NCI-H1436 (cell line): ENCODE measurements around the gene MGRN1.

Experiments used
- DNase-seq: peaks from one replicate; lab custom pipeline; 2025; lab: John Stamatoyannopoulos, UW

MGRN1 gene

DNA sequence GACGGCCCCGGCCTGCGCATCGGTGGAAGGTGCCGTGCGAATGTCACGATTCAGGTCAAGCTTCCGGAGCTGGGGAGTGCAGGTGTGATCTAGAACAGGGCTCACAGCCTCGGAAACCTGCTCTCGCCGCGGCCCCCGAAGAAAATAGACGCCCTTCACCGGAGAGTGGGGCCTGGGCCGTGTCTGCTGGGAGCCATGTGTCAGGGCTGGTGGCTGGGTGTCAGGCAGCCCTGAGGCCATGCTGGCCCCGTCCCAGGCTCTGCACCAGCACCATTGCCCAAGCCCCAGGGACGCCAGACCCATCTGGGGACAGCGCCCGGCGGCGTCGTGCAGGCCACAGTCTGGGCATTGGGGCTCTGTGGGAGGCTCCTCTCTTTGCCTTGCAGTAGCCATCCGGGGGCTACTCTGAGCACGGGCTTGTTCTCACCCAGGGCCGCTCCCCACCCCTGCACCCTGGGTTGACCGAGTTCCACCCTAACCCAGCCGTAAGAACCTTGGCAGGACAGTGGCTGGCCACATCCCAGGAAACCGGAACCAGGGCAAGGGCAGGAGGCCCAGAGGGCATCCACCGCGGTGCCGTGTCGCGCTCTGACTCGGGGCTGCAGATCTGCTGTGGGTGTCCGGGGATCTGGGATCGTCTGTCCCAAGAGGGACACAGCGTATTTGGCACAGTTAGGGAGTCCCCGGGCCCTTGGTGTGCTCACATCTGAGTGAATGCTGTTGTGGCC is 63.5 kb downstream of the MGRN1 start:
- DNase-seq: no peak

DNA sequence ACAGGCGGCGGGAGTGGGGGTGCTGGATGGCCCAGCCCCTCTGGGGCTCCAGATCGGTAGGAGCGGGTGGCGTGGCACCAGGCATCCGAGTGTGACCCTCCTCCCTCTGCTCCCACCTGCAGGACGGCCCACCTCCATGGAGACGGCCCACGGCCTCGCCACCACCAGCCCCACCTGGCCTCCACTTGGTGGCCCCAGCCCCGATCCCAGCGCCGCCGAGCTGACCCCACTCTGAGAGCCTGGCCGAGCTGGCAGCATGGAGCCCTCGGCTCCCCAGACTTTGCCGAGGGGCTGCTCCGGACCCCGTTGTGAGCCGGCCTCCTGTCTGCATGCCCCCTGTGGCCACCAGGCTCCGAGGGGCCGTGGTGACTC is 64.0 kb downstream of the MGRN1 start:
- no peak for DNase-seq

DNA sequence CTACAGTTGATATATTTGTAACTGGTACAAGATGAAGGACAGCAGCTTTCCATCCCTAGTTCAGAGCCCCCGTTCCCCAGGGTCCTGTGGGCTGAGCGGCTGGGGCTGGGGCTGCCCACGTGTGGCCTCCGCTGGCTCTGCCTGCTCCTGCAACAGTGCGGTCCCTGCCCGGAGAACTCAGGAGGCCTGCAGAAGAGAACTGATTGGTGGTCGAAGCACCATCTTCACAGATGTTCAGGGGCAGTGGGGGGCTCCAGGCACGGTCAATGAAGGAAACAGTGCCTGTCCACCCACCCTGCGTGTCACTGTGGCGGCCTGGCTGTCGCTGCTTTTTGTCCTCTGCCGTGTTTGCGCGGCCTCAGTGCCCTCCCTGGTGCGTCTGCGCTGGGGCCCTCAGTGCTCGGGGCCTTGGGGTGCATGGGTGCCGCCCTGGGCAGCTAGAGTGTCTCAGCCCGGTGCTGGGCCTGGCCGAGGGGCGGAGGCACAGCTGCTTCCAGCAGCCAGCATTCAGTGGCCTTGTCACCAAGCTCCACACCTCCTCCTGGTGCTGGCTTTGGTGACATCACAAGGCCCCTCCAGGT is 64.6 kb downstream of the MGRN1 start:
- no peak for DNase-seq

DNA sequence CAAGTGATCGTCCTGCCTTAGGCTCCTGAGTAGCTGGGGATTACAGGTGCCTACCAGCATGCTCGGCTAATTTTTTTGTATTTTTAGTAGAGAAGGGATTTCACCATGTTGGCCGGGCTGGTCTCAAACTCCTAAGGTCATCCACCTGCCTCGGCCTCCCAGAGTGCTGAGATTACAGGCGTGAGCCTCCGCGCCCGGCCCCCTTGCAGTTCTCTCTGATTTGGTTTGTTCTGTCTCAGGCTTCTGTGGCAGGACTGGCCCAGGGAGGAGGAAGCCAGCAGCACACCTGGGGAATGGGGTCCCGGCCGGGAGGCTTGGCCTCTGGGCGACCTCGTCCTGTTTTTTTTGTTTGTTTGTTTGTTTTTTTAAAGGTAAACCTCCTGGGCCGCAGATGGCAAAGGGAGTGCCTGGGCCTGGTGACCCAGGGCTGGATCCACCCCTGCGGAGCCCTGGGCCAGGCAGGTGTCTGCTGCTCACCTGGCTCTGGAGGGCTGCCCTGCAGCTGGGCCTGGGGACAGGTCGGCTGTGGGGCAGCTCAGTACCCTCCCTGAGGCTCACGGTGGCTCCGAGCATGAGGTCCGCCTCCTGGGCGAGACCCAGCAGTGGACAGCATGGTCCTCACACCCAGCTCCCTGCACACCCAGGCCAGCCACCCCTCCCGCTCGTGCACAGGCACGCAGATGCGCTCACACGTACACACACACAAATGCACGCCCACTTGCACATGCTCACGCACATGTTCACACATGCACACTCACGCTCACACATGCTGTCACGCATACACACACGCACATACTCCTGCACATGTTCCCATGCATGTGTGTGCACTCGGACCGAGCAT is 65.5 kb downstream of the MGRN1 start:
- DNase-seq: no peak

DNA sequence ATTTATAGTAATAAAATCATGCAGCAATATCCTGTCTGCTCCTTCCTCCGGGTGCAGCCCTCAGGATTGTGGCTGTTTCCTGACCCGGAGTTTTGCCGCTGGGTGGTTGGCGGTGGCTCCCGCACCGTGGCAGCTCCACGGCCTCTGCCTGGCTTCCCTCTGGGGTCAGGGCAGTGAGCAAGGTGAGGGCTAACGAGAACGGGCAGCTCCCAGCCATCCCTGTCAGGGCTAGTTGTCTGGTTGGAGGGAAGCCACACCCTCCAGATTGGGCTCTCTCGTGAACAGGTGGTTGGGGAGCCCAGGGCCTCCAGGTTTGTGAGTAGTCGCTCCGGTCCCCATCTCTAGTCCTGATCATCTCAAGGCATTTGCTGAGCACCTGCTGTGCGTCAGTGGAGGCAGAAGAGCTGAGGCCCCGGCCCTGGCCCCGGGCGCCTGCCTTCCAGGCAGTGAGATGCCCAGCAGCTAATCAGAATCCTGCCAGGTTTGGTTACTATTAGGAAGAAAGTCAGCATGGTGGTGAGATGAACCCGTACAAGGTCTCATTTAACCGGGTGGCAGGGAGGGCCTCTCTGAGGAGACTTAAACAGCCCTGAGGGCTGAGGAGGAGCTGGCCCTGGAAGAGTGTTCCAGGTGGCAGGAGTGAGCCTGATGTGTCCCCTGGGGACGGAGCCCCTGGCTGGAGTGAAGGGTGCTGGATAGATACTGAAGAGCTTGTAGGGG is 66.5 kb downstream of the MGRN1 start:
- no peak for DNase-seq

DNA sequence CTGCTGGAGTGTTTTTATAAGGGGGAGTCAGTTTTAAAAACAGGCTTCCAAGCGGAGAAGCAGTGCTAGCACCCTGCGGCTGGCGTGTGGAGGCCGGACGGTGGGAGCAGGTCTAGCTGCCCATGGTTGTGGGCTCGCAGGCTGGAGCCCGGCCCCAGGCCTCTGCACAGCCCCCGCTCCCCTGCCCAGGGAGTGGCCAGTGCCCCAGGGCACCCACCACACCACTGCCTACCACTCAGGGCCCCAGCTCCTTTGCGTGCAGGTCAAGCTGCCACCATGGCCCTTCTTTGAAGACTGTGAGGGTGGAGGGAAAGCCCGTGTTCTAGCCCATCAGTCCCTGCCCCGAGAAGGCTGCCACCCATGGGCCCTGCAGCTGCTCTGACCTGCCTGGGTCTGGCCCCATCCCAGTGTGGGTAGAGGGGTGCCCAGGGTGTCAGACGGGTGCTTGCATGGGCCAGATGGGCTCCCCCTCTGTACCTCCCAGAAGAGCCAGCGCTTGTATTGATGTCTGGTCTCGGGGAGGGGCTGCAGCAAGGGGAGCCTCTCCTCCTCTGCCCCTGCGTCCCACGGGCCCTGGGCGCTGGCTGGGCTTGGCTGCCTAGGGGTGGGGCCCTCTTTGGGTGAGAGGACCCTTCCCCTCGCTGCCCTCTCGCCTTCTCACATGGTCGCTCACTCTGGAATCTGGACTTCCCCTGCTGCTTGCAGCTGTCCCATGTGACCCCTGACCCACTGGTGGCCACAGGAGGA is 67.2 kb downstream of the MGRN1 start:
- DNase-seq: no peak

DNA sequence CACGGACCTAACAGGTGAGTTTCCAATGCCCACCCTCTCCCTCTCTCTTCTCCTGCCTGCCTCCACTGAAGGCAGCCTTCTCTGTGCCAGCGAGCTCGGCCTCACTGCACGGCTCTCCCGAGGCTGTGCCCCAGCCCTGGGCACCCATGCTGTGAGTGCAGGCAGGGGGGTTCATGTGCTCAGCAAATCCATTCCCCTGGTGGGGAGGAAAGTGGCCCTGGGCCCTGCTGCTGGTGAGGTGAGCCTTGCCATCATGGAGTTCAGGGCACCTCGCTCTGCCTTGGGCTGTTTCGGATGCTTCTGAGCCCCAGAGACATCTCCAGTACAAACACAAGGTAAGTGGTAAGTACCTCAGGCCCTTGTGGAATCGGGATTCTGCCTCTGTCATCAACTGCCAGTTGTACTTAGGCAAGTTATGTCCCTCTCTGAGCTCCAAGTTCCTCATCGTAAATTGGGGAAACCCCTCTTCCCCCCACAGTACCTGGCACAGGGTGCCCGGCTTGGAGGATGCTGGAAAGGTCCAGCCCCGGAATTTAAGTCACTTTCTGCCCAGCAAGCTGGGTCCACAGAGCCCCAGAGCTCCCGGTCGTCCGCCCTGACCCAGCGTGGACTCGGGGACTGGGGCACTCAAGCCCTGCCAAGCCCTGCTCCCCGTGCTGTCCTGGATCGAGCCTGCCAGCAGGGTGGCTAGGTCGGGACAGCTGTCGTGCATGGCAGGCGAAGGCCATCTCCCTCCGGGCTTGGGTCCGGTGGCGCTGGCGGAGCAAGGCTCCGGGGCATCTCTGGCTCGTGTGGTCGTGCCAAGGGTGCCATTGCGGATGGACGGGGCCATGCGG is 68.1 kb downstream of the MGRN1 start:
- DNase-seq: no peak

DNA sequence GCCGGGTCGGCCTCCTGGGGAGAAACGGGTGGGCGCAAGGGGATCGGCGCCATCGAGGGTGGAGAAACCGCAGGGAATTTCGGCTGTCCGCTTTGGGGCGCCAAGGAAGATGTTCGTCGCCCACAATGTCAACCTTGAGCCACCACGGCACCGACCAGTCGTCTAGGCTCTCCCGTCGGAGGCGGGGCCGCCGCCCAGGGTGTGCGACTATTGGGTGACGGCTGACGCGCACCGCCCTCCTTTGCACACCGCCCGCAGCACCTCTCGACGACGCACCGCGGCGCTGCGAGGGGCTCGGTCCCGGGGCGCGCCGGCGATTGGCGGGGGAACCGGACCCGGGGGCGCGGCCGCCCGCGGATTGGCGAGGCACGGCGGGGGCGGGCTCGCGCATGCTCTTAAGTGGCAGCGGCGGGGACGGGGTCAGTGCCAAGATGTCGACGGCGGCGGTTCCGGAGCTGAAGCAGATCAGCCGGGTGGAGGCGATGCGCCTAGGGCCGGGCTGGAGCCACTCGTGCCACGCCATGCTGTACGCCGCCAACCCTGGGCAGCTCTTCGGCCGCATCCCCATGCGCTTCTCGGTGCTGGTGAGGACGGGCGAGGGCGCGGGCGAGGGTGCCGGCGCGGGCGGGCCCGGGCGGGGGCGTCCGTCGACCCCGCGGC is 68.8 kb downstream of the MGRN1 start, which contains the start of gene NUDT16L1:
Gene NUDT16L1 (plus strand): TSS at position 267 of the 660 bp plus-strand sequence. CDS start 165 bp downstream, at position 432.
- DNase-seq: peak; percentile 94

DNA sequence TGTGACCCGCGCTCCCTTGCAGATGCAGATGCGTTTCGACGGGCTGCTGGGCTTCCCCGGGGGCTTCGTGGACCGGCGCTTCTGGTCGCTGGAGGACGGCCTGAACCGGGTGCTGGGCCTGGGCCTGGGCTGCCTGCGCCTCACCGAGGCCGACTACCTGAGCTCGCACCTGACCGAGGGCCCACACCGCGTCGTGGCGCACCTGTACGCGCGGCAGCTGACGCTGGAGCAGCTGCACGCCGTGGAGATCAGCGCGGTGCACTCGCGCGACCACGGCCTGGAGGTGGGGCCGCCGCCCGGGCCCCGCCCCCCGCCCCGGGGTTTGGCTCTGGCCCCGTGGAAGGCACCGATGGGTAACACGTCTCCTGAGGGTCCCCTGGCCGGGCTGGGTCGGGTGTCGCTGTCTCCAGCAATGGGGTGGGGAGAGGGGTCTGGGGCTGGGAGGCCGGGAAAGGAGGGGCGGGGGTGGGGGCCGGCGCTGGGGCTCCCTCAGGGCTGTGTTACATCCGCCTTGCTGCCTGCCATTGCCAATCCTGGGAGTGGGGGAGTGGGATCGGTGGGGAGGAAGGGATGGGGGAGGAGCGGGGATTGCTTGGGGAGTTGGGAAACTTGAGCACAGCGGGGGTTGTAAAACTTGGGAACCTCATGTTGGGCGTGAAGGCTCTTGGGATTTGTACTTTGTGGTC is 69.5 kb downstream of the MGRN1 start:
- no peak for DNase-seq

DNA sequence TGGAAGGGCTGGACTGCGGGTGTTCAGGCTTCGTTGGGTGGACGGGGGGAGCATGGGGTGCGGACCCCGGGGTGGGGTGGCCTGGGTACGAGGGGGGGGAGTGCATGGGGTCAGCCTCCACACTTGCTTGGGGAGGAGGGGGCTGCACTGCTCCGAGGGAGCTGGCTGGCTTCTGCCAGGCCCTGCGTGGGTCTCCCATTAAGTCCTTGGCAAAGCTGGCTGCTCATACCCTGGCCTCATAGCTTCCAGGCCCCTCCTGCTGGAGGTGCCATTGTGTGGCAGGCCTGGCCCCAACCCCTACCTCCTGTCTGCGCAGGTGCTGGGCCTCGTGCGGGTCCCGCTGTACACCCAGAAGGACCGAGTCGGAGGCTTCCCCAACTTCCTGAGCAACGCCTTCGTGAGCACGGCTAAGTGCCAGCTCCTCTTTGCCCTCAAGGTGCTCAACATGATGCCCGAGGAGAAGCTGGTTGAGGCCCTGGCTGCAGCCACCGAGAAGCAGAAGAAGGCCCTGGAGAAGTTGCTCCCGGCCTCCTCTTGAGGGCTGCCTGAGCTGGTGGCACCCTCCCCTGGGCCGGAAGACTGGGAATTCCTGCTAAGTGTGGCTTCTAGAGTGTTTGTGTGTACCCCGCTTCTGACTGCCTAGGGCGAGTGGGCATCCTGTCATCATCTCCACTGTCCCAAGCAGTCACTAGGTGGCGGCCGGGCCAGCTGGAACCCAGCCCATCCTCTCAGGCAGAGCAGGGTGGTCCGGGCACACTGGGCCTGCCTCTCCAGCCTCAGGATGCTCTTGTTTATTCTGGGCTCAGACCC is 70.2 kb downstream of the MGRN1 start:
- no peak for DNase-seq

DNA sequence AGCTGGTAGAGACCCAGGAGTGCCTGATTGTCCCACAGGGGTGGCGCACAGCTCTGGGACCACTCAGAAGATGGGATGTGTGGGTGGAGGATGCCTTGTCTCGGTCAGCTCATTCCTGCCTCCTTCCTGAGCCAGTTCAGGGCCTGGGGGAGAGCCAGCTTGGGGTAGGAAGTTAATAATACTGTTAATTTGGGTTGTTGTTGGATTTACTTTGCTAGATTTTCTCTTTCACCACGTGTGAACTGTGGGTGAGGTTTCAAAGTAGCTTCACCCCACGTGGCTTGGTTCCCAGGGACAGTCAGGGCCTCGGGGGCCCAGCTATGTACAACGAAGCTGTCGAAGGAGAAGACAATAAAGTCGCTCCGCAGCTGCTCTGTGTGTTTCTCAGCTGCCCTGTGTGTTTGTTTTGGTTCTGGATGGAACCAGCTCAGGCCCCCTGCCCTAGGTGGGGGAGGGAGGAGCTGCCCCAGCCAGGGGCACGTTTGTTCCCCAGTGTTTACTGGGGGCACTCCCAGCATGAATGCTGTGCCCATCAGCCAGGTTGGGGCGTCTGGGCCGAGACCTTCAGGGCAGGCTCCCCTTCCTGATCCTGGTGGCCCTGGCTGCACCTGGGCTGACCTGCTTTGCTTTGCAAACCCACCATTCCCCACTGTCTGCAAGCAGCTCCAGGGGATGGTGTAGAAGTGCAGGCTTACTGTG is 71.0 kb downstream of the MGRN1 start:
- no peak for DNase-seq

DNA sequence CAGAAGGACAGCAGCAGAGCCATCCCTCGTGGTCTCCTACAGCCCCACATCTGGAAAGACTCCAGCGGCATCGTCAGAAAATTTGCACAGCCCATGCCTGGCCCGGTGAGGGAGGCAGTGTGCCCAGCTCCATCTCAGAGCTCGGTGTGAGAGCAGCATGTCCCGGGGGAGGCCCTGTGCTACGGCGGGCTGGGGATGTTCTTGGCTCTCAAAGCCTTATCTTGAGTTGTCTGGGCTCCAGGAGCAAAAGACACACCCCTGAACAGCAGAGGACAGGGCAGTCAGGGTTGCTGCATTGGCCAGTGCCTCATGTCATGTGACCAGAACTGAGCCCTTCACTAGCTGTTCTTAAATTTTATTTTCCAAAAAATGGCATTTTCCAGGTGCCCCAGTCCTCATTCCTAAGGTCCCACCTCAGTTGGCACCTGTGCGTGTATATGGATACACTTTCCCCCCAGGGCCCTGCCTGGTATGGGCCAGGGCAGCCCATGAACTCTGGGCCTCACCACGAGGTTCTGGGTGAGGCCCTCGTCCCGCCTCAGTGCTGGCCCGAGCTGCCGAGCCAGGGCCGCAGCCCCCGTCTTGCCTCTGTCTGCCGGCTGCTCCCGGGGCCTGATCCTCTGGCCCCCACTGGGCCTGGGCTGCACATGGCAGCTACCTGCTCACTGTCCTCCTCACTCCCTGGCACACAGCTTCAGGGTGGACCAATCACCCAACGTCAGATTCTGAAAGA is 71.7 kb downstream of the MGRN1 start:
- DNase-seq: no peak

DNA sequence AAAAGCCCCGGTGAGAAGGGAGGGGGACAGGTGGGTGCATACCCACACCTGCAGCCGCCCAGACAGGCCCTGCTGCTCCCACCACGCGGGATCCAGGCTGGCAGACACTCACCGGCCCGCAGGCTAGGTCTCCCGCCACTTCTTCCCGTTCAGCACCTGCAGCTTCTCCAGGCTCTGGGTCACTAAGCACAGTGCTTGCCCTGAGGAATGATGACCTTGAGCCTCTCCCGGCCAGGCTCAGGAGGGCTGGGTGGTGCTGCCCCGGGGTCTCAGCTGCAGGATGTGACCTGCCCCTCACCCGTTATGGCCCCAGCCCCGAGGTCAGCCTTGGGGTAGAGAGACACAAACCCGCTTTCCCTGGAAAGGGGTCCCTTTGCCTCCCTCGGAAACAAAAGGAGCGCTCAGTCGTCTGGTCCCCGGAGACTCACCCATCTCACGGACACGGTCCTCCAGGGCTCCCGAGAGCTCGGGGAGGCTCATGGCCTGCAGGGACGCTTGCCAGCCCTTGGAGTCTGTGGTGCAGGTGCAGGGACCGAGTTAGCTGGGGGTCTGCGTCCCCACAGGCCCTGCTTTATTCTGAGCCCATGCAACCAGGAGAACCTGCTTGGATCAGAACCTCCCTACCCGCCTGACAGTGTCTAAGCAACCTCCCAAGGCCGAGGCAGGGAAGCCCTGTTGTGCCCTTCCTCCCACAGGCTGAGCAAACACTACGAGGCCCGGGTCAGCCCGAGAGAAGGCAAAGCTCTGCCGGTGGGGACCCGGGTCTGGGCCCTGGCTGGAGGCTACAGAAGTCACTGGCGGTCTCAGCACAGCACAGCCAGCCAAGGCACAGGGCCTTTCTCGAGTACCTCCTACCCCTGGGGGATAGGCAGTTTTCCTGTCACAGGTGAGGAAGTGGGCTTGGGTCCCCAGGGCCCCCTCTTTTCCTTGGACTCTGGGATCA is 72.5 kb downstream of the MGRN1 start:
- DNase-seq: no peak

DNA sequence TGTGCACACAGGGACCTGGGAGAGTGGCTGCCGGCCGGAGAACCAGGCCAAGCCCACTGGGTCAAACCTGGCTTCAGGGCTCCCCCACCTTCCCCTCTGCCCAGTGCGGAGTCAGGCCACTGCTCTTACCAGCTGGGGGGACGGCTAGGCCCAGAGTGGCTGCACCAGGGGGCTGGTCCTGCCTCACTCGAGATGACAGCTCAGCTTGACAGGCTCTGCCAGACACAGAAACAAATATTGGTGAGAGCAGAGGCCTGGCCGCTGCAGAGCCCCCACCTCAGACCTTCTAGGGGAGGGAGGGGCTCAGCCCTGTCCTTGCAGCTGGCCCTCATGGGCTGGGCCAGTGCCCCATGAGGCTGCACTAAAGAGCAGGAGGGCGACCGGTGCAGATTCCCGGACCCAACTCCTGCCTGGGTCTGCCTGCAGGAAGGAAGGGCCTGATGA is 73.2 kb downstream of the MGRN1 start:
- DNase-seq: no peak

DNA sequence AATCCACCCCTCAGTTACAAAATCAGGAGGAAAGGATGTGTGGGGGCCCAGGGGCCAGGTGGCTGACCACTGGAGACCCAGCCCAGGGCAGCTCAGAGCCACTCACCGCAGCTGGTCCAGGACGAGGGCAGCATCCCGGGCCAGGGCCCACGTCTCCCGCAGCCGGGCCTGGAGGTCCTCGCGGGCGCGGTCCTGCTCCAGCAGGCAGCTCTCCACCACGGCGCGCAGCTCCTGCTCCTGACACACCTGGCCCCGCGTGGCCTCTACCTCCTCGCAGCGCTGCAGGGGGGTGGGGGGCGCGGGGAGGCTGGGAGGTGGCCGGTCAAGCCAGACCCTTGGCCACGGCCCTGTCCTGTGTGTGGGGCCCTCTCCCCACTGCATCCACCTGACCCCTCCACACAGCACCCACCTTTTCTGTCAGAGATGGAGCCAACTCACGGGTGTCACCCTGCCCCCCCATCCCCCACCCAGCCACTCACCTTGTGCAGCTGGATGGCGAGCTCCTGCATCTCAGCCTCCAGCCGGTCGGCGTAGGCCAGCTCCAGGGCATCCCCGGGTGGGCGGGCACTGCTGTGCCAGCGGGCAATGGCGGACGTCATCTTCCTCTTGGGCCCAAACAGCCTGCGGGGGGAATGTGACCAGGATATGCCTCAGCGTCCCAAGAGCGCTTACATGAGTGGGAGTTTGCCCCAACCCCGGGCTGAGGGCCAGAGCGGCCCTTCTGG is 73.9 kb downstream of the MGRN1 start:
- DNase-seq: no peak
